Activated CD8-positive, alpha-beta memory T cell treated with anti-CD3 and anti-CD28 coated beads for 24 hours (primary cell): ENCODE measurements around the gene GID8.

ENCODE experiments used
- DNase-seq: peaks from one replicate; pipeline ENCODE4 v3.0.0-alpha.2; 2020

The GID8 gene

GRCh38 chr20:62945771-62946339 is 7.9 kb downstream of the GID8 start:
- DNase-seq: no peak

DNA sequence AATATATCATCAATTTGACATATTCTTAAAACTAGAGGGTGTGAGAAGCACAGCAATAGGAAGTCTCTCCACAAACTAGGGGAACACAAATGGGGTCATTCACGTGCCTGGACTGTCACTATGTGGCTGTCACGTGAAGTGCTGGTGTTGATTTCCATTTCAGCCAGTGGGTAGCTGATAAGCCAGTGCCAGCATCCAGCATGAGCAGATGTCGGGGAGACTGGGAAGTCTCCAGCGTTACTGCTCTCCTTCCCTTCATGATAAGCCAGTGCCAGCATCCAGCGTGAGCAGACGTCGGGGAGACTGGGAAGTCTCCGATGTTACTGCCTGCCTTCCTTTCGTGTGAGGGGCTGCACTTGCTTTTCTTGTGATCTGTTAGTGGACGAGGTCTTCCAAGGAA is 9.0 kb downstream of the GID8 start:
- DNase-seq: no peak

- DNase-seq: no peak
Measured at GRCh38 chr20:62947532-62948300, 9.8 kb downstream of the GID8 start.

- no peak for DNase-seq
Measured at GRCh38 chr20:62949153-62949821, 11.3 kb downstream of the GID8 start.

GRCh38 chr20:62949962-62950361 is 12.0 kb downstream of the GID8 start:
- no peak for DNase-seq

GRCh38 chr20:62950741-62951140 is 12.8 kb downstream of the GID8 start:
- no peak for DNase-seq

- DNase-seq: no peak
Measured at GRCh38 chr20:62951143-62951895, 13.4 kb downstream of the GID8 start.

DNA sequence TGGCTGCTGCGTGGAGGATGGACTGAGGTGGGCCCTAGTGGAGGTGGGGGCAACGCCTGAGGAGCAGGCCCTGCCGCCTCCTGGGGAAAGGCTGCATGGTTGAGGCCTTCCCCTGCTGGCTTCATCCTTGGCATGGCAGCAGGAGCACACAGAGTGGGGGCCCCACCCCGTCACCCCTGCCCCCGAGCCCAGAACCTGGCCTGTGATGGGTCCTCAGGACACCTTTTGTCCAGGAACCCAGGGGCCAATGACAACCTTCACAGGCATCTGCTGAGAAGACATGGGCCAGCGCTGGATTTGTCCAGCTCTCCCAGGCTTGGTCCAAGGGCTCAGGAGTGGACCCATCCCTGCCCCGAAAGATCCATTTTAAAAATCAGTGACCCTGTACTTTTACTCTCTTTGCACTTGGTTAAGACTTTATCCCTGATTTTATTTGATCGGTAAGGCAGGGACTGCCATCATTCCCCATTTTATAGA is 14.0 kb downstream of the GID8 start:
- DNase-seq: no peak

GRCh38 chr20:62952373-62952967 is 14.5 kb downstream of the GID8 start, which contains the start of gene SLC17A9:
Gene SLC17A9 (plus strand): TSS chr20:62952709. CDS start chr20:62952831, 122 bp downstream.
- DNase-seq: peak; percentile 86

GRCh38 chr20:62952968-62953838 is 15.3 kb downstream of the GID8 start:
- DNase-seq: peak; percentile 69

DNA sequence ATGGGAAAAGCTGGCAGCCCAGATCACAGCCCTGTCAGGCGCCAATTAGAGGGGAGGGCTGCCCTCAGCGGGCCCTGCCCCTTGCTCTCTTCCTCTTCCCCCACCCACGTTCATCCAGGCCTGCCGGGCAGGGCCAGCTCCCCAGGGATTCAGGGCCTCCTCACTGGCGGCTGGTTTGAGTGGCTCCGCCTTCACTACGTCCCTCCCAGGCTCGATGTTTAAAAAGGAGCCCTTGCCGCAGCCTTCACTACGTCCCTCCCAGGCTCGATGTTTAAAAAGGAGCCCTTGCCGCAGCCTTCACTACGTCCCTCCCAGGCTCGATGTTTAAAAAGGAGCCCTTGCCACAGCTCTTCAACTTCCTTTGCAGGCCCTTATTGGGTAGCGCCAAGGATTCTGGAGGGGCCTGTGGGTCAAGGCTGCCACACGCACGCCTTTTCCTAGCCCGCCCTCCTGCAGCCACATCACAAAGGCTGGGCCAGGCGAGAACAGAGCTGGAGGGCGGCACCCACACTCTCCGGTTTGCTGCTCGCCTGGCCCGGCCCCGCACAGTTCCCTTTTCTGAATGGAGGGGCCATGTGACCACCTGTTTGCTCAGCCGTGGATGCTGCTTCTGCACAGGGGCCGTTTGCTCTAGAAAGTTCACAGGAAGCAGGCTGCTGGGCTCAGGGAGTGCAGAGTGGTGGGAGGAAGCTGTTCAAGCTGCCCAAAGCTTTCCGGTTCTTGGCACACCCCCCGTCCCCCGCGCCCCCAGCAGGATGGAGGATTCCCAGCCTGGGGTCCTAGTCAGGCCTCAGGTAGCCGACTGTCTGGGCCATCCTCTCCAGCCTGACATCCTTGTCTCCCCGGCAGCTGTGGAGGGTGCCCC is 16.1 kb downstream of the GID8 start:
- DNase-seq: peak; percentile 80

DNA sequence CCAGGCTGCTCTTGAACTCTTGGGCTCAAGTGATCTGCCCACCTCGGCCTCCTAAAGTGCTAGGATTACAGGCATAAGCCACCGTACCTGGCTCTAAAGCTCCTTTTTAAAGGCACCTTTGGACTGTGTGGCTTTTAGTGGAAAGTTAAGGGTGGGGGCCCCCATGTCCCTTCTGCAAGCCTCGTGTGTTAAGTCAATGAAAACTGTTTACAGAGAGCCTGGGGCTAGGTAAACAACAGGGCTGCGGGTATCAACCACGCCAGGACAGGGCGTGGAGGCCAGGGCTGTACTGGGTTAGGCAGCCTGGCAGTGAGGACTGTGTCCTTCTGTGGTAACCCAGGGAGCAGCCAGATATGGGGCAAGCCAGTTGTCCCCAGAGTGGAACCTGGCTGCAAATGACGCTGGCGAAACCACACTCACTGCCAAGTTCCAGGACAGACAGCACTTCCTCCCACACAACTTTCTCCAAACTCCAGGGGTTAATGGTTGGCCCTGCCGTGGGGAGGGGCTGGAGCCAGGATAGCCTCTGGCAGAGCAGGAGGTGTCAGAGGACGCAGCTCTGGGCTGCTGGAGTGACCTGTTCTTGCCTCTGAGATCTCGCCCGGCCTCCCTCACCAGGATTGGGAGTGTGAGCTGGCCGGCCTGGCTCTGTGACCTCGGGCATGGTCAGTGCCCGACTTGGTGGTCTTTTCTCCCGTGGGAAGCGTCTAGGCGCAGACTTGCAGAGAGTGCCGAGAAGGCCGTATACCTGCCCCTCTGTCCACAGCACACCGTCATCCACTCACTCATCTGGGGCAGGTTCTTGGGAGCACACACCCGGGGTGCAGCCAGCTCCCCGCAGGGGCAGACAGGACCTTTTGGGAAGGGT is 17.8 kb downstream of the GID8 start:
- DNase-seq: no peak

GRCh38 chr20:62956387-62957135 is 18.6 kb downstream of the GID8 start:
- DNase-seq: no peak

GRCh38 chr20:62957136-62958117 is 19.5 kb downstream of the GID8 start:
- no peak for DNase-seq

- no peak for DNase-seq
Measured at GRCh38 chr20:62958388-62959100, 20.6 kb downstream of the GID8 start.

GRCh38 chr20:62959101-62959971 is 21.4 kb downstream of the GID8 start:
- DNase-seq: no peak
